PFSK-1 (cell line): ENCODE measurements around the gene PLXNC1.

Experiments
- FOXP2 ChIP-seq: optimal IDR thresholded peaks from 2 replicates; pipeline ENCODE3; 2011; ENCODE audit warnings: borderline replicate concordance, control low read depth, inconsistent platforms; ENCODE audit not compliant: insufficient read depth; ENCODE audit errors: extremely low read length, extremely low read depth
- POLR2AphosphoS5 ChIP-seq: IDR thresholded peaks from 2 replicates; pipeline ENCODE4 v1.6.1; 2012; ENCODE audit warnings: low read depth, mild to moderate bottlenecking, control low read depth, low read length, moderate library complexity
- SIN3A ChIP-seq: IDR thresholded peaks from 2 replicates; pipeline ENCODE4 v1.6.1; 2012; ENCODE audit warnings: mild to moderate bottlenecking, low read length, moderate library complexity, borderline replicate concordance; ENCODE audit not compliant: insufficient read depth
- TAF1 ChIP-seq: IDR thresholded peaks from 2 replicates; pipeline ENCODE4 v1.6.1; 2012; ENCODE audit warnings: low read length, control low read depth, borderline replicate concordance; ENCODE audit not compliant: insufficient read depth

- TF ChIP-seq TAF1 (no peak), POLR2AphosphoS5 (no peak), FOXP2 (no peak), SIN3A (no peak)
Measured at GRCh38 chr12:94151582-94151981, 3.2 kb downstream of the PLXNC1 start.
